ENCODE results near the gene LRRC45.
"Not testable (repeated sequence)": the region's sequence is repeated elsewhere in the genome, so short reads cannot be mapped to it uniquely, and the experiment has no call there.

Gene LRRC45

GRCh38 chr17:82035488-82035887 is 12.4 kb downstream of the LRRC45 start:
- TF ChIP-seq CTCF (conservative IDR thresholded peaks at IDR 0.05) (no peak), ZFX (IDR thresholded peaks at IDR 0.05) (no peak)
- H3K27ac ChIP-seq, result no peak overlapping the region; the same call in 1 of the 2 replicates

GRCh38 chr17:82035956-82036633 is 13.0 kb downstream of the LRRC45 start:
- H3K27ac ChIP-seq, result peak overlapping the region; percentile 86
- no peak for TF ChIP-seq ZFX (IDR thresholded peaks at IDR 0.05)
- no peak for TF ChIP-seq CTCF (conservative IDR thresholded peaks at IDR 0.05)

GRCh38 chr17:82036634-82037091 is 13.6 kb downstream of the LRRC45 start:
- TF ChIP-seq CTCF (conservative IDR thresholded peaks at IDR 0.05) (no peak), ZFX (IDR thresholded peaks at IDR 0.05) (no peak)
- peak overlapping the region; percentile 86 for H3K27ac ChIP-seq

GRCh38 chr17:82037092-82037888 is 14.2 kb downstream of the LRRC45 start, which contains the start of gene DCXR:
TSS of gene DCXR (minus strand) at chr17:82037697. CDS start at chr17:82037682, 15 bp downstream.
- peak within 1 kb of the TSS; percentile 86 for H3K27ac ChIP-seq
- peak; percentile 84; the same call in 1 of the 2 replicates for TF ChIP-seq ZFX (IDR thresholded peaks at IDR 0.05)
- peak; percentile 96 for TF ChIP-seq CTCF (conservative IDR thresholded peaks at IDR 0.05)

- TF ChIP-seq ZFX (IDR thresholded peaks at IDR 0.05), result no peak
- TF ChIP-seq CTCF (conservative IDR thresholded peaks at IDR 0.05), result no peak
- H3K27ac ChIP-seq, result peak overlapping the region; percentile 86
Measured at GRCh38 chr17:82037889-82038195, 14.7 kb downstream of the LRRC45 start.

- H3K27ac ChIP-seq, result not testable (repeated sequence)
Measured at GRCh38 chr17:82038796-82039409, 15.8 kb downstream of the LRRC45 start.

- TF ChIP-seq ZFX (IDR thresholded peaks at IDR 0.05) (no peak), CTCF (conservative IDR thresholded peaks at IDR 0.05) (no peak)
- peak overlapping the region; percentile 0; the same call in 1 of the 2 replicates for H3K27ac ChIP-seq
Measured at GRCh38 chr17:82039695-82040299, 16.7 kb downstream of the LRRC45 start.
